ENCODE measurements around the gene FN1. TPM values are rescaled to one million over a fixed set of nuclear protein-coding genes. Genes with fewer than 3 reads are reported as not detected.

FN1 gene
- total RNA-seq, 1 donor: 18,025 TPM

DNA sequence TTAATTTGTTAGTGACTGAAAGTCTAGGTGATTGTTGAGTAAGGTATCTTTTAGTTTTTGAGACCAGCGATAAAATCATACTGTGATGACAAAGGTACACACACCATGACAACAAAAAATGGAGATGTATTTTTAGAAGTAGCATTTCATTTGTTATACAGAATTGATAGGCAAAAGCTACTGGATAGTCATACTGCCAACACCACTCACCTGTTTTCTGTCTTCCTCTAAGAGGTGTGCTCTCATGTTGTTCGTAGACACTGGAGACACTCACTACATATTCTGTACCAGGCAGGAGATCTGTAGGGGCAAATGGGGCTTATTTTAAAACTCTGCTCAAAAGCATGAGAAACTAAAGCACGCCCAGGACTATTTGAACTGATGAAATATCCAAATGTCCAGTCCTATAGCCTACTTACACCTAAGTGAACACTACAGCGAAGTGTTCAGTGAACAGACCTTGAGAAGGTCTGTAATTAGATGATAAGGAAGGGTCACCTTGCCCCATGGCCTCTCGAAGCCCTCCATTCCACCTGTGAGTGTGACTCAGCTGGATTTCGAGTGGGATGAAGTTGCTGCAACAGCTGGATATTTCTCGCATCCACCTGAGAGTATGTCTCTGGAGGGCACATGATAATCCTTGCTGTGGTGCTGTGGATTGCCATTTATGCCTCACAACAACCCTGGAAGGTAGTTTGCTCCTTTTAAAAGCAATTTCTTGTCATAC, 47.7 kb downstream of the FN1 start:
- Histone ChIP-seq H3K4me1 (ENCODE audit: insufficient read depth, low read length) (peaks cover 7% of the 10 kb centered on the region), H3K79me2 (ENCODE audit: insufficient read depth, low read length) (peaks cover 6% of the 10 kb centered on the region), H3K36me3 (ENCODE audit: insufficient read depth, low read length) (peaks cover 93% of the 10 kb centered on the region), H3K27me3 (ENCODE audit: insufficient read depth, low read length) (no peaks in the 10 kb centered on the region), H3K4me2 (ENCODE audit: insufficient read depth, low read length) (no peak overlapping the region), H3K4me3 (ENCODE audit: insufficient read depth, low read length) (no peak overlapping the region), H3K27ac (ENCODE audit: low read depth, low read length) (peak overlapping the region; percentile 36), H3K9me3 (ENCODE audit: low read depth, low read length) (no peaks in the 10 kb centered on the region), H4K20me1 (ENCODE audit: insufficient read depth, low read length) (peaks cover 57% of the 10 kb centered on the region), H2AFZ (ENCODE audit: low read length) (no peak overlapping the region)
- TF ChIP-seq, protein P1, sequence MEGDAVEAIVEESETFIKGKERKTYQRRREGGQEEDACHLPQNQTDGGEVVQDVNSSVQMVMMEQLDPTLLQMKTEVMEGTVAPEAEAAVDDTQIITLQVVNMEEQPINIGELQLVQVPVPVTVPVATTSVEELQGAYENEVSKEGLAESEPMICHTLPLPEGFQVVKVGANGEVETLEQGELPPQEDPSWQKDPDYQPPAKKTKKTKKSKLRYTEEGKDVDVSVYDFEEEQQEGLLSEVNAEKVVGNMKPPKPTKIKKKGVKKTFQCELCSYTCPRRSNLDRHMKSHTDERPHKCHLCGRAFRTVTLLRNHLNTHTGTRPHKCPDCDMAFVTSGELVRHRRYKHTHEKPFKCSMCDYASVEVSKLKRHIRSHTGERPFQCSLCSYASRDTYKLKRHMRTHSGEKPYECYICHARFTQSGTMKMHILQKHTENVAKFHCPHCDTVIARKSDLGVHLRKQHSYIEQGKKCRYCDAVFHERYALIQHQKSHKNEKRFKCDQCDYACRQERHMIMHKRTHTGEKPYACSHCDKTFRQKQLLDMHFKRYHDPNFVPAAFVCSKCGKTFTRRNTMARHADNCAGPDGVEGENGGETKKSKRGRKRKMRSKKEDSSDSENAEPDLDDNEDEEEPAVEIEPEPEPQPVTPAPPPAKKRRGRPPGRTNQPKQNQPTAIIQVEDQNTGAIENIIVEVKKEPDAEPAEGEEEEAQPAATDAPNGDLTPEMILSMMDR (IDR thresholded peaks at IDR 0.05; ENCODE audit: extremely low read depth, low read depth, low read length): no peak
- DNase-seq (ENCODE audit: insufficient read length, low spot score, missing footprints): no peak

- H3K27ac ChIP-seq (ENCODE audit: low read depth, low read length): peak overlapping the region; percentile 9
- H3K4me1 ChIP-seq (ENCODE audit: insufficient read depth, low read length): peaks cover 11% of the 10 kb centered on the region
- TF ChIP-seq, protein P1 (IDR thresholded peaks at IDR 0.05; ENCODE audit: extremely low read depth, low read depth, low read length): no peak
- H2AFZ ChIP-seq (ENCODE audit: low read length): no peak overlapping the region
- H3K79me2 ChIP-seq (ENCODE audit: insufficient read depth, low read length): peaks cover 3% of the 10 kb centered on the region
- no peak overlapping the region for H3K4me3 ChIP-seq (ENCODE audit: insufficient read depth, low read length)
- H3K4me2 ChIP-seq (ENCODE audit: insufficient read depth, low read length): no peak overlapping the region
- H3K27me3 ChIP-seq (ENCODE audit: insufficient read depth, low read length): no peaks in the 10 kb centered on the region
- H3K9me3 ChIP-seq (ENCODE audit: low read depth, low read length): no peaks in the 10 kb centered on the region
- H3K36me3 ChIP-seq (ENCODE audit: insufficient read depth, low read length): peaks cover 94% of the 10 kb centered on the region
- H4K20me1 ChIP-seq (ENCODE audit: insufficient read depth, low read length): peaks cover 55% of the 10 kb centered on the region
- DNase-seq (ENCODE audit: insufficient read length, low spot score, missing footprints): no peak
Measured at GRCh38 chr2:215386566-215386965, 49.3 kb downstream of the FN1 start.

GRCh38 chr2:215384710-215385109, 51.2 kb downstream of the FN1 start:
- no peak for DNase-seq (ENCODE audit: insufficient read length, low spot score, missing footprints)
- H3K27me3 ChIP-seq (ENCODE audit: insufficient read depth, low read length): no peaks in the 10 kb centered on the region
- no peak overlapping the region for H2AFZ ChIP-seq (ENCODE audit: low read length)
- H3K4me1 ChIP-seq (ENCODE audit: insufficient read depth, low read length): peaks cover 15% of the 10 kb centered on the region
- no peak overlapping the region for H3K4me2 ChIP-seq (ENCODE audit: insufficient read depth, low read length)
- peaks cover 52% of the 10 kb centered on the region for H4K20me1 ChIP-seq (ENCODE audit: insufficient read depth, low read length)
- H3K36me3 ChIP-seq (ENCODE audit: insufficient read depth, low read length): peaks cover 94% of the 10 kb centered on the region
- H3K27ac ChIP-seq (ENCODE audit: low read depth, low read length): peak overlapping the region; percentile 43
- H3K9me3 ChIP-seq (ENCODE audit: low read depth, low read length): no peaks in the 10 kb centered on the region
- peaks cover 3% of the 10 kb centered on the region for H3K79me2 ChIP-seq (ENCODE audit: insufficient read depth, low read length)
- TF ChIP-seq, protein P1 (IDR thresholded peaks at IDR 0.05; ENCODE audit: extremely low read depth, low read depth, low read length): no peak
- no peak overlapping the region for H3K4me3 ChIP-seq (ENCODE audit: insufficient read depth, low read length)

DNA sequence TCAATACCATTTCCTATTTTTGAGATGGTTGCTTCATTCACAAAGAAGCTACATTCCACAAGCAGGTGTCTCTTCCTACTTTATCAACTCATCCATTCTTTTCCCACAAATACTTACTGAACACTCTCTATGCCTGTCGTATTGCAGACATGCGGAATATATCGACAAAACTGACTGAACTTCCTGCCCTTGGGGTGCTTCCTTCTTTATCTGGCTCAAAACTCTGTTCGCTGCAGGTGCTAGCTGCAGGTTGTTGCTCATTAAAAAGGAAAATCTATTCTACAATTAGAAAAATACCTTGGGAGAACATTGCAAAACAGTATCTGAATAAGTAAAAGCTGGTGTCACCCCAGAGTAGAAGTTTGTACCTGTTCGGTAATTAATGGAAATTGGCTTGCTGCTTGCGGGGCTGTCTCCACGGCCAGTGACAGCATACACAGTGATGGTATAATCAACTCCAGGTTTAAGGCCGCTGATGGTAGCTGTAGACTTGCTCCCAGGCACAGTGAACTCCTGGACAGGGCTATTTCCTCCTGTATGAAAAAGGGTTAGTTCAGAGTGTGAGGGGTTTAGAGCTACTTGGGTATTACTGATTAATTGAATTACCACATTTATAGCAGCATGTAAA, 52.1 kb downstream of the FN1 start:
- peak overlapping the region; percentile 38 for H3K27ac ChIP-seq (ENCODE audit: low read depth, low read length)
- H3K27me3 ChIP-seq (ENCODE audit: insufficient read depth, low read length): no peaks in the 10 kb centered on the region
- TF ChIP-seq, protein P1 (IDR thresholded peaks at IDR 0.05; ENCODE audit: extremely low read depth, low read depth, low read length): no peak
- peak; percentile 29 for DNase-seq (ENCODE audit: insufficient read length, low spot score, missing footprints)
- peaks cover 55% of the 10 kb centered on the region for H4K20me1 ChIP-seq (ENCODE audit: insufficient read depth, low read length)
- no peak overlapping the region for H3K4me3 ChIP-seq (ENCODE audit: insufficient read depth, low read length)
- no peak overlapping the region for H2AFZ ChIP-seq (ENCODE audit: low read length)
- peaks cover 23% of the 10 kb centered on the region for H3K4me1 ChIP-seq (ENCODE audit: insufficient read depth, low read length)
- H3K4me2 ChIP-seq (ENCODE audit: insufficient read depth, low read length): no peak overlapping the region
- H3K36me3 ChIP-seq (ENCODE audit: insufficient read depth, low read length): peaks cover 94% of the 10 kb centered on the region
- no peaks in the 10 kb centered on the region for H3K9me3 ChIP-seq (ENCODE audit: low read depth, low read length)
- H3K79me2 ChIP-seq (ENCODE audit: insufficient read depth, low read length): peaks cover 6% of the 10 kb centered on the region
